Hepatocyte (in vitro differentiated cells): ENCODE data around the gene PPM1B. TPM values are rescaled to one million over a fixed set of nuclear protein-coding genes. Genes with fewer than 3 reads are reported as not detected.

Experiments
- DNase-seq: peaks from one replicate; pipeline ENCODE4 v3.0.0-alpha.2; 2016; ENCODE audit warnings: low spot score
- H2AFZ ChIP-seq: fragments of 200-600 bp; sonication (generic); 2 replicates; pipeline ENCODE4 v1.6.0; 2016; ENCODE audit warnings: antibody characterized with exemption, mild to moderate bottlenecking
- H3K27ac ChIP-seq: fragments of 200-600 bp; sonication (generic); 2 replicates; pipeline ENCODE4 v1.5.1; 2016; ENCODE audit warnings: mild to moderate bottlenecking
- H3K27me3 ChIP-seq: fragments of 200-600 bp; sonication (generic); 2 replicates; pipeline ENCODE4 v1.6.1; 2016
- H3K36me3 ChIP-seq: fragments of 200-600 bp; sonication (generic); replicated peaks from 2 replicates; pipeline ENCODE4 v1.5.1; 2016; ENCODE audit warnings: low read depth; ENCODE audit not compliant: insufficient read depth
- H3K4me1 ChIP-seq: fragments of 200-600 bp; sonication (generic); 2 replicates; pipeline ENCODE4 v1.5.1; 2016; ENCODE audit warnings: mild to moderate bottlenecking, moderate library complexity; ENCODE audit not compliant: insufficient read depth
- H3K4me2 ChIP-seq: fragments of 200-600 bp; sonication (generic); 2 replicates; pipeline ENCODE4 v1.6.0; 2016
- H3K4me3 ChIP-seq: fragments of 200-600 bp; sonication (generic); 2 replicates; pipeline ENCODE4 v1.5.1; 2016; ENCODE audit warnings: mild to moderate bottlenecking
- H3K79me2 ChIP-seq: fragments of 200-600 bp; sonication (generic); 2 replicates; pipeline ENCODE4 v1.6.0; 2017; ENCODE audit warnings: mild to moderate bottlenecking
- H3K9me2 ChIP-seq: fragments of 200-600 bp; sonication (generic); replicated peaks from 2 replicates; pipeline ENCODE4 v1.6.0; 2017; ENCODE audit warnings: mild to moderate bottlenecking; ENCODE audit not compliant: insufficient read depth
- H3K9me3 ChIP-seq: fragments of 200-600 bp; sonication (generic); 2 replicates; pipeline ENCODE4 v1.5.1; 2016; ENCODE audit warnings: low read depth, mild to moderate bottlenecking
- H4K20me1 ChIP-seq: fragments of 200-600 bp; sonication (generic); 2 replicates; pipeline ENCODE4 v1.6.0; 2016; ENCODE audit warnings: mild to moderate bottlenecking; ENCODE audit not compliant: insufficient read depth, poor library complexity, severe bottlenecking
- CTCF ChIP-seq: fragments of 200-600 bp; sonication (generic); IDR thresholded peaks from 2 replicates; pipeline ENCODE4 v1.5.1; 2016; ENCODE audit warnings: antibody characterized with exemption, mild to moderate bottlenecking; ENCODE audit not compliant: poor library complexity
- EZH2 ChIP-seq: fragments of 200-600 bp; sonication (generic); IDR thresholded peaks from 2 replicates; pipeline ENCODE4 v1.6.1; 2016; ENCODE audit warnings: antibody characterized with exemption, mild to moderate bottlenecking, borderline replicate concordance
- WGBS: methylation state at CpG from one replicate; pipeline ENCODE4 v1.1.6; 2016; ENCODE audit warnings: low lambda C conversion rate; ENCODE audit errors: missing lambda C conversion rate; 5-methylcytosine and 5-hydroxymethylcytosine counted together
- polyA plus RNA-seq: library from polyadenylated mRNA; unstranded; fragments of >200 nt; fragmentation: Nextera tagmentation; extraction: Ambion mirVana; gene quantifications from 2 replicates; pipeline ENCODE4 v1.2.1, GENCODE V29; 2016
- small RNA-seq: library from RNA; depleted of rRNA; stranded (forward); fragments of <200 nt; gene quantifications from one replicate; pipeline ENCODE3, GENCODE V24; 2014
- total RNA-seq: library from RNA; depleted of rRNA; stranded (reverse); fragments of >200 nt; gene quantifications from 2 replicates; pipeline ENCODE4 v1.2.3, GENCODE V29; 2014

Gene PPM1B
- total and polyA plus RNA-seq, 2 experiments from 2014 or later = 39.1 to 49.1 TPM

GRCh38 chr2:44280869-44281268 lies 112.2 kb downstream of the PPM1B start:
- no CpG with 5 or more reads among the region's 1 CpG for WGBS
- H3K79me2 ChIP-seq = no peaks in the 10 kb centered on the region
- H3K4me2 ChIP-seq = no peak overlapping the region
- H3K4me1 ChIP-seq = no peaks in the 10 kb centered on the region
- no peak overlapping the region for H3K27ac ChIP-seq
- no peak for TF ChIP-seq EZH2
- no peak for TF ChIP-seq CTCF
- H3K36me3 ChIP-seq = no peaks in the 10 kb centered on the region
- no peaks in the 10 kb centered on the region for H4K20me1 ChIP-seq
- DNase-seq = no peak
- no peaks in the 10 kb centered on the region for H3K9me3 ChIP-seq
- H3K27me3 ChIP-seq = no peaks in the 10 kb centered on the region
- H3K9me2 ChIP-seq = no peaks in the 10 kb centered on the region
- H3K4me3 ChIP-seq = no peak overlapping the region
- no peak overlapping the region for H2AFZ ChIP-seq

Small RNA genes lying within 50 kb of the gene (small RNA-seq; reads per million reads assigned to genes)
- not detected for gene RNU6-566P

Other genes starting within 250 kb of the PPM1B start
- gene LRPPRC, start 172.9 kb upstream of the PPM1B start, total RNA-seq = 83.6 and 87.3 TPM in 2 replicates
- 27.4 and 27.5 TPM in 2 replicates for gene LRPPRC, start 172.9 kb upstream of the PPM1B start, polyA plus RNA-seq
- gene SLC3A1, start 106.6 kb downstream of the PPM1B start, total RNA-seq = 32.1 and 45.2 TPM in 2 replicates
- gene SLC3A1, start 106.6 kb downstream of the PPM1B start, polyA plus RNA-seq = 10.5 and 20.1 TPM in 2 replicates
- 44.3 and 46.5 TPM in 2 replicates for gene PREPL, start 192.6 kb downstream of the PPM1B start, total RNA-seq
- gene PREPL, start 192.6 kb downstream of the PPM1B start, polyA plus RNA-seq = 21.7 TPM in 2 replicates
- gene CAMKMT, start 193.1 kb downstream of the PPM1B start, total RNA-seq = 10.0 and 12.7 TPM in 2 replicates
- gene CAMKMT, start 193.1 kb downstream of the PPM1B start, polyA plus RNA-seq = 10.3 and 12.9 TPM in 2 replicates